ENCODE data around the gene RASL10B. TPM values are rescaled to one million over a fixed set of nuclear protein-coding genes. Genes with fewer than 3 reads are reported as not detected.
"Not testable (repeated sequence)": the region's sequence is repeated elsewhere in the genome, so short reads cannot be mapped to it uniquely, and the experiment has no call there.

Gene RASL10B
- polyA plus RNA-seq, 1 donor, result 2.8 TPM

- no peak for DNase-seq
These were observed 11.5 kb downstream of the RASL10B start for GRCh38 chr17:35742896-35743477.

GRCh38 chr17:35743626-35744328 is 12.3 kb downstream of the RASL10B start:
- no peak for DNase-seq

DNA sequence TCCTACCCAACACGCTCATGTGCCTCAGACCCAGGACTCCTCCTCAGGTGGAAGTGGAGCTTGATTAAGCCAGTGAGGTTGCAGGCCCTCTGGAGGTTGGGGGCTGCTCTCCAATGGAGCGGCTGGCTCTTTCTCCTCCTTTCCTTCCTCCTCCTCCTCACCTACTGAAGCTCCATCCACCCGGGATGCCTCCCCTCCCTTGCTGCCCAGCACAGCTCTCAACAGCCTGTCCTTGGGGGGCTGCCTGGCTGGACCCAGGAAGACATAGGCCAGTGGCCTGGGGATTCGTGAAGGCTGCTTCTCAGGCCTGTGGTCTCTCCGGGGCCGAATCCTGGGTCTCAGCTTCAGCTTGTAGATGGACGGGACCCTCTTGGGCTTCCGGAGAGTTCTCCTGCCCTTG is 13.4 kb downstream of the RASL10B start:
- DNase-seq, result no peak

GRCh38 chr17:35745246-35745645 is 13.8 kb downstream of the RASL10B start:
- DNase-seq, result no peak

GRCh38 chr17:35745749-35746320 is 14.4 kb downstream of the RASL10B start:
- no peak for DNase-seq

DNA sequence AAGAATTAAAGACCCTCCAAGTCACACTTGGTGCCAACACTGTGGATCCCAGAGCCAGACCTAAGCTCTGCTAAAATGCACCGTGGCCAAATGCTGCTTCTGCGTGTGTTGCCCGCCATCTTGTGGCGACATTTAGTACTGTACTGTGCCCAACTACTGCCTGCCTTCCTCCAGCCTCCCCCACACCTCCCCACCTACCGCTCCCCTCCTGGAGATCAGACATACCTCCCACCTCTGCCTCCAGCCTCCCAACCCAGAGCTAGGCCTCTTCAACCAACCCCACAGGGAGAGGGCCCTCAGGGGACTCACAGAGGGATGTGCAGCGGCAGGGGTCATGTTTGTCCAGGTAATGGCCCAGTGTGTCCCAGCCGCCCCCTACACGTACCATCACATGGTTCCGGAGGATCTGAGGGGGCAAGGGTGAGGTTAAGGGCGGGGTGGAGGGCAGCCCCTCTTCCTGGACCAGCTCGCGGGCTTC is 16.1 kb downstream of the RASL10B start:
- peak; percentile 76 for DNase-seq

DNA sequence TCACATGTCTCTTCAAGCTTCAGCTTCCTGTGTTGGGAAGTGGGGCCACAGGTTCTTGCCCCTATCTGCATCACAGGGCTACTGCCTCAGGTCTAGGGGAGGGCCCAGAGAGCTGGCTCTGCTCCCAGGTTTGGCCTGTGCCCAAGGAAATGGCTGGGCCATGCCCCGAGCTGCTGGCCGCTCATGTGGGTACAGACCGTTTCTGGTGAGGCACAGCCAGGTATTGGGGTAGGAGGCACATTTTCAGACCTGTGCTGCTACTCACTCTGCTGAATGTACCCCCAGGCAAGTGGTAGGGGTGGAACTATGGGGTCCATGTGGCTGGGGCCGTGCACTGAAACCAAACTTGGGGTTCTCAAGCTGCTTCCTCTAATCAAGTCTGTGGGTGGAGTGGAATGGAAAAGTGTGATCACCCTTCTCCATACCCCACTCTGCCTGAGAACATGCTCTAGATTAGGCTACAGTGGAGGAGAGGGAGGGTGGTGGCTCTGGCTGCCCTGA is 17.0 kb downstream of the RASL10B start:
- DNase-seq, result no peak

DNA sequence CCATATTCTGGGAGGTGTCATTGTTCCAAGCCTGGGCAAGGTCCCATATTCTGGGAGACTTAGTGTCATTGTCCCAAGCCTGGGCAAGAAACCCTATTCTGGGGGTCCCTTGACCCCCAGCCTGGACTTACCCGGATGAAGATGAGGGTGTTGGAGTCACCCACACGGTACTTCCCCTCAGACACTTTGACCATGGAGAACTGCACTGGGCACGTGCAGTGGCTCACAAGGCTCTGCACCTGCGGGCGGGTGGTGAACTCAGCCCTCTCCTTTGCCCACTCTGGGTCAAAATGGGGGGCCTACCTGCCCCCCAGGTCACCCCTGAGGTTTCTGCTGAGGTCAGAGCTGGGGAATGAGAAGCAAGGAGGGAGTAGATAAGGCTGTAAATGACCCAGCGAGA is 17.5 kb downstream of the RASL10B start:
- DNase-seq, result no peak

- DNase-seq, result no peak
These were observed 18.3 kb downstream of the RASL10B start for GRCh38 chr17:35749560-35750412.

GRCh38 chr17:35750526-35751395 is 19.3 kb downstream of the RASL10B start:
- no peak for DNase-seq

DNA sequence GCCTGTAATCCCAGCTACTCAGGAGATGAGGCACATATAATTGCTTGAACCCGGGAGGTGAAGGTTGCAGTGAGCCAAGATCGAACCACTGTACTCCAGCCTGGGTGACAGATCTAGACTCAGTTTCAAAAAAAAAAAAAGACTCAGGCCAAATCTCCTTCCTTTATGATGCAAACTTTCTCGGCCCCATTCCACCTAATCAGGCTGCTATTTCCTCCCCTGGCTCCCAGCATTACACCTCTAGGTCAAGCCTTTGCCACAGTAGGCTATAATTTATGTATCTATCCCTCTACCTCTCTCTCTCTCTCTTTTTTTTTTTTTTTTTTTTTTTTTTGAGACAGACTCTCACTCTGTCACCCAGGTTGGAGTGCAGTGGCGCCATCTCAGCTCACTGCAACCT is 20.1 kb downstream of the RASL10B start:
- DNase-seq, result not testable (repeated sequence)

DNA sequence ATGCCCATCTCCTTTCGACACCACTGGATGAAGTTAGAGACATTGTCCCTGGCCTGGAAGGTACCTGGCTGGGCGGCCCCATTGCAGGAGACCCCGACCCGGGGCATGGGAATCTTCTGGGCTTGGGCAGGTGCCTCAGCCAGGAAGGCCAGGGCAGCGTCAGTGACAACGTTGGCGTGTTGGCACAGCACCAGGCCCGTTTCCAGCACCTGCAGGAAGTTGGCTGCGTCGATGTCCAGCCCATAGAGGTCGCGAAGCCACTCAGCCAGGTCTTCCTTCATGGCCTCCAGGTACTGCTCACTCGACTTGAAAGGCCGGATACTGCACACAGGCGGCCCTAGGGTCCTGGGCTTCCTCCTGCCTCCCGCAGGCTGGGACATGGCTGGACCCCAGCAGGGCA is 21.0 kb downstream of the RASL10B start:
- no peak for DNase-seq

DNA sequence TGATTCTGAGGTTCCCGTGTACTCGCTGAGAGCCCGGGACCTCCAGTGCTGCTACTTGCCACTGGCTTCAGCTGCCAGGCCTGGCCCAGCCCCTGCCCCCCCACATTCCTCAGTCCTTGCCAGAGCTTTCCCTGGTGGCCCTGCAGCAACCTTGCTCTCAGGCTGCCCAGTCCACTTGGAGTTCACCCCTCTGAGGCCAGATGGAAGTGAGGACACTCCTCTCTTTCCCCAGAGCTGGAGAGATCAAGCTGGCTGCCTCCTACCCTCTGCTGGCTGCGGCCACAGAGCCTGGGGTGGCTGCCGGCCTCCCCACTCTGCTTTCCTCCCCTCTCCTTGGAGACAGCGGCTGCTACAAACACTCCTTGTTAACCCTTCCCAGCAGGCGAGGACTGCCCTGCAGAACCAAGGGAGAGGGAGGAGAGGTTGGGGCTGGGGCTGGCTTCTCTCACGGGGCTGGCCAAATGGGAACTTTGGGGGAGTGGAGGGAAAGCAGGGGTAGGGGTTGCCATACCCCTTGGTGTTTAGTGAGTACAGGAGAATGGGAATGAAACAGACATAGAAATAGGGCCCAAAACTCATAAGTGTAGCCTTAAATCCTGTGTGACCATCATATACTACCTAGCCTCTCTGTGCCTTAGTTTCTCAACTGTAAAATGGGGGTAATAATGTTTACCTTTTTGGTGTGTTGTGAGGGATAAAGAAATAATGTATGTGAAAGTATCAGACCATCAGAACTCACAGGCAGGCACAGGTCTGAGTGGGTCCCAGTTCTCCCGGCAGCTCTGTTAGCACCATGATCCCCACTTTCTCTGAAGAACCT is 21.7 kb downstream of the RASL10B start, which contains the start of gene GAS2L2:
GAS2L2 (minus strand) TSS at position 295 of the 820 bp plus-strand sequence. CDS start 389 bp downstream, outside the sequence.
- no peak for DNase-seq

- DNase-seq, result no peak
These were observed 25.8 kb downstream of the RASL10B start for GRCh38 chr17:35757243-35757642.

GRCh38 chr17:35760587-35760986 is 29.1 kb downstream of the RASL10B start, which contains the start of gene C17orf50:
C17orf50 (plus strand) TSS chr17:35760887; CDS start chr17:35760942, 55 bp downstream.
- no peak for DNase-seq

- DNase-seq, result no peak
These were observed 30.2 kb downstream of the RASL10B start for GRCh38 chr17:35761601-35762000.

DNA sequence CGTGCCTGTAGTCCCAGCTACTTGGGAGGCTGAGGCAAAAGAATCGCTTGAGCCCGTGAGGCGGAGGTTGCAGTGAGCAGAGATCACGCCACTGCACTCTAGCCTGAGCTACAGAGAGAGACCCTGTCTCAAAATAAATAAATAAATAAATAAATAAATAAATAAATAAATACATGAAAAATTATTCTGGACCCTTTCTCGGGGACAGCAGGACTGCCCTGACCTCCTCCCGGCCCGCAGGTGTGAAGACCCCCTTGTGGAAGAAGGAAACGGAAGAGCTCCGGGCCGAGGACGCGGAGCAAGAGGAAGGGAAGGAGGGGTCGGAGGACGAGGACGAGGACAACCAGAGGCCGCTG is 32.3 kb downstream of the RASL10B start:
- DNase-seq, result no peak

DNA sequence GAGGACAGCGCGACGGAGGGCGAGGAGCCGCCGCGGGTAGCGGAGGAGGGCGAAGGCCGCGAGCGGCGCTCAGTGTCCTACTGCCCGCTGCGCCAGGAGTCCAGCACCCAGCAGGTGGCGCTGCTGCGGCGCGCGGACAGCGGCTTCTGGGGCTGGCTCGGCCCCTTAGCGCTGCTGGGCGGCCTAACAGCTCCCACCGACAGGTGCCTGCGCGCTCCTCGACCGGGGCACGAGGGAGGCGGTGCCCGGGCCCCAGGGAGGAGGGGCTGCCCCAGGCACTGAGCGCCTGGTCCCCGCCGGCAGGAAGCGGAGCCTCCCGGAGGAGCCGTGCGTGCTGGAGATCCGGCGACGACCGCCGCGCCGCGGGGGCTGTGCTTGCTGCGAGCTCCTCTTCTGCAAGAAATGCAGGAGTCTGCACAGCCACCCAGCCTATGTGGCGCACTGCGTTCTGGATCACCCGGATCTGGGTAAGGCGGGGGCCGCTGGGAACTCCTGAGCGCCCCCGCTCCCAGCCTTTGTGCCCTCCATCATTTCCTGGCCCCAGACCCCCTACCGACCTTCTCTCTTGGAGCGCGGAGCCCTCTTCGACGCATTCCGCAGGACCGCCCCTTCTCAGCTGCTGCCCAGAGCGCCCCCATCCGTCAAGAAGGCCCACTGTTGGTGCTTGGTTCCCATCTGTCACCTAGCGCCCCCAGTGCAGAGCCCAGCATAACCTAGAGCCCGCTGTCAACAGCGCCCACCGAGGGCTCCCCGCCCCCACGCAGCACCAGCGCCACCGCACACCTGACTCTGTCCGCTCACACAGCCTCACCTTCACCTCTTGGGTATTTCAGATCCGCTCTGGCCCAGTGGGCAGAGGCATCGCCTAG is 32.9 kb downstream of the RASL10B start:
- peak; percentile 90 for DNase-seq

GRCh38 chr17:35765086-35765710 is 33.8 kb downstream of the RASL10B start:
- no peak for DNase-seq
